ENCODE results near the gene ABCA12. TPM values are rescaled to one million over a fixed set of nuclear protein-coding genes. Genes with fewer than 3 reads are reported as not detected.

The ABCA12 gene
- total RNA-seq, 4 donors from 2014 or later = 70.3 to 116 (median 93.6) TPM

DNA sequence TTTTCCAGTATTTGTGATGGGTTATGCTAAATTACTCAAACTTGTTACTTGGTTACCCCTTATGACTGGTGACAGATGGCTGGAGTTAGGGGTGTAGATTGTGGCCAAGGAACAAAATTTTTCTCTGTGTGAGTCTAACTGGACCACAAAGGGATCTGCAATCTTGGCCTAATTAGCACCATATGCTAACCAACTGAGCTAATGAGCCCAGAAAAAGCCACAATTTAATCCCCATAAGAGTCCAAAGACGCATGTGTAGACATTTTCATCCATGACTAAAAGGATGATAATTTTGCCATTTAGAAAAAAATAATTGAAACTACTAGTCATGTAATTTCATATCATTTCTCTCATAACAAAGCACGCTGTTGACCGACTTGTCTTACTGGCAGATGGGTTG lies 151.2 kb downstream of the ABCA12 start:
- WGBS, 2 donors = 75 to 85% methylated on average over 3 of the region's 3 CpGs
- intact Hi-C loops (cut with DNase I; ENCODE audit: low total_unique reads) = no loop called here
- H3K4me3 ChIP-seq (ENCODE audit: low read depth, poor library complexity, severe bottlenecking) = no peak overlapping the region
- TF ChIP-seq POLR2A (IDR thresholded peaks at IDR 0.05) = no peak
- TF ChIP-seq, protein P1, sequence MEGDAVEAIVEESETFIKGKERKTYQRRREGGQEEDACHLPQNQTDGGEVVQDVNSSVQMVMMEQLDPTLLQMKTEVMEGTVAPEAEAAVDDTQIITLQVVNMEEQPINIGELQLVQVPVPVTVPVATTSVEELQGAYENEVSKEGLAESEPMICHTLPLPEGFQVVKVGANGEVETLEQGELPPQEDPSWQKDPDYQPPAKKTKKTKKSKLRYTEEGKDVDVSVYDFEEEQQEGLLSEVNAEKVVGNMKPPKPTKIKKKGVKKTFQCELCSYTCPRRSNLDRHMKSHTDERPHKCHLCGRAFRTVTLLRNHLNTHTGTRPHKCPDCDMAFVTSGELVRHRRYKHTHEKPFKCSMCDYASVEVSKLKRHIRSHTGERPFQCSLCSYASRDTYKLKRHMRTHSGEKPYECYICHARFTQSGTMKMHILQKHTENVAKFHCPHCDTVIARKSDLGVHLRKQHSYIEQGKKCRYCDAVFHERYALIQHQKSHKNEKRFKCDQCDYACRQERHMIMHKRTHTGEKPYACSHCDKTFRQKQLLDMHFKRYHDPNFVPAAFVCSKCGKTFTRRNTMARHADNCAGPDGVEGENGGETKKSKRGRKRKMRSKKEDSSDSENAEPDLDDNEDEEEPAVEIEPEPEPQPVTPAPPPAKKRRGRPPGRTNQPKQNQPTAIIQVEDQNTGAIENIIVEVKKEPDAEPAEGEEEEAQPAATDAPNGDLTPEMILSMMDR (IDR thresholded peaks at IDR 0.05) = no peak
- no peak for DNase-seq (ENCODE audit: low spot score in 2 of 2)

- no peak for DNase-seq (ENCODE audit: low spot score in 2 of 2)
- WGBS, 2 donors = 50 to 62% methylated on average over 3 of the region's 3 CpGs
- intact Hi-C loops (cut with DNase I; ENCODE audit: low total_unique reads) = no loop called here
- TF ChIP-seq, protein P1 (IDR thresholded peaks at IDR 0.05) = no peak
- TF ChIP-seq POLR2A (IDR thresholded peaks at IDR 0.05) = no peak
- H3K4me3 ChIP-seq (ENCODE audit: low read depth, poor library complexity, severe bottlenecking) = no peak overlapping the region
Measured at GRCh38 chr2:214985619-214986018, 152.8 kb downstream of the ABCA12 start.

DNA sequence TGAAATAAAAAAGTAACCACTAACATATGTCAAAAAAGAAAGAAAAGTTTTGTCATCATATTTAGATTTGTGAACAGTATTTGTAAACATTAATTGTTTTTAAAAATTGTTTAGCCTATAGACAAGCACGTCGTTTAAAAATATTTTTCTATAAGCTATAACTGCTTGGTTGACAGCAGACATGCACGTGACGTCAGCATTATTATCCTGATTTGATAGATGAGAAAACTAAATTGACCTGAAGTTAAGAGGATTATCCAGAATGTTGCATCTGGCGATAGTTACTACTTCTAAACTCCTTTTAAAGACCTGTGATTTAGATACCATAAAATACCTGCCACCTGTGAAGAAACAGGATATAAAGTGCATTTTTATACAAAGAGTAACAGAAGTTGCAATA lies 172.0 kb downstream of the ABCA12 start:
- TF ChIP-seq POLR2A (IDR thresholded peaks at IDR 0.05) = no peak
- TF ChIP-seq, protein P1 (IDR thresholded peaks at IDR 0.05) = no peak
- no peak for DNase-seq (ENCODE audit: low spot score in 2 of 2)
- WGBS, 2 donors = 78% methylated on average over 5 of the region's 5 CpGs
- no peak overlapping the region for H3K4me3 ChIP-seq (ENCODE audit: low read depth, poor library complexity, severe bottlenecking)
- intact Hi-C loops (cut with DNase I; ENCODE audit: low total_unique reads) = no loop called here

- no peak for DNase-seq (ENCODE audit: low spot score in 2 of 2)
- no peak overlapping the region for H3K4me3 ChIP-seq (ENCODE audit: low read depth, poor library complexity, severe bottlenecking)
- no peak for TF ChIP-seq POLR2A (IDR thresholded peaks at IDR 0.05)
- TF ChIP-seq, protein P1 (IDR thresholded peaks at IDR 0.05) = no peak
- intact Hi-C loops (cut with DNase I; ENCODE audit: low total_unique reads) = no loop called here
Measured at GRCh38 chr2:214960677-214961076, 177.7 kb downstream of the ABCA12 start.

DNA sequence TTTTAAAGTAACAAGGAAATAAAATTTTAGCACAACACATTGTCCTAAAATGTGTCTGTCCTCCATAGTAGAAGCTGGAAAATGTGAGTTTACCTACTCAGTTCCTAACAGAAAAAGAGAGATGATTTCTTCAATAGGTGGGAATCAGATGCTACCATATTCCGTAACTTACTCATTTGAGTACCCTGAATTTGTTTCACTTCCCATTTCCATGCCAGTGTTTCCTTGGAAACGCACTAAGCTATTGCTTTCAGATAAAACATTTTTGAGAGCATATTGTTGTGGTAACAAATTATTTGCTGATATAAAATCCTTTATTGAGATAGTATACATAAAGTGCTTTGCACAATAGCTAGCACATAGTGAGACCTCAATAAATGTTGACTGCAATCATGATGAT lies 191.5 kb downstream of the ABCA12 start:
- no peak overlapping the region for H3K4me3 ChIP-seq (ENCODE audit: low read depth, poor library complexity, severe bottlenecking)
- DNase-seq (ENCODE audit: low spot score in 2 of 2) = no peak
- no peak for TF ChIP-seq POLR2A (IDR thresholded peaks at IDR 0.05)
- TF ChIP-seq, protein P1 (IDR thresholded peaks at IDR 0.05) = no peak
- 63 to 85% methylated on average over 2 of the region's 2 CpGs for WGBS, 2 donors
- intact Hi-C loops (cut with DNase I; ENCODE audit: low total_unique reads) = no loop called here

DNA sequence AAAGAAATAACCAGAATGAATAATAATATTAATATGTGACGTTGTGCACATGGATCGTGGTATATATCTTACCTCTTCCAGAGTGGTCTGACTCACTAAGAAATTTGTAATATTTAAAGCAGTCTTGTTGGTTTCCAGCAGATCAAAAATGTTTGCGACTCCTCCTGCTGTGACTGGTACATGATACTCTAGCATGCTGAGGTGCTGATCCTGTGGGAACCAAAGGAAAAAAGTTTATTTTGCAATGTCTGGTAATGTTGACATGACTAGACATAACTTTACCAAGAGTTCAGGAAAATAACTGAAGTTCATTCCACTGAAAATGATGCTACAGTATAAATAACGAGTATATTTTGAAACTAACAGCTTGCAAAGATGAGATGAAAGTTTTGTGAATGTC lies 204.4 kb downstream of the ABCA12 start:
- intact Hi-C loops (cut with DNase I; ENCODE audit: low total_unique reads) = no loop called here
- no peak for DNase-seq (ENCODE audit: low spot score in 2 of 2)
- TF ChIP-seq, protein P1 (IDR thresholded peaks at IDR 0.05) = no peak
- no peak for TF ChIP-seq POLR2A (IDR thresholded peaks at IDR 0.05)
- H3K4me3 ChIP-seq (ENCODE audit: low read depth, poor library complexity, severe bottlenecking) = no peak overlapping the region
- WGBS, 2 donors = 87 to 90% methylated on average over 4 of the region's 4 CpGs

All from lower leg skin (tissue), 4 donors.